GM21619 (cell line): ENCODE data around the gene STAT5A.
"Not testable (repeated sequence)": the region's sequence is repeated elsewhere in the genome, so short reads cannot be mapped to it uniquely, and the experiment has no call there.

Experiments
- ATAC-seq: cut with Tn5 transposase; IDR thresholded peaks from one replicate; pipeline ENCODE4 v1.9.1; 2021; ENCODE audit not compliant: unreplicated experiment

The STAT5A gene

GRCh38 chr17:42283241-42284023 lies 4.9 kb upstream of the STAT5A start:
- ATAC-seq = no peak

GRCh38 chr17:42284024-42284369 lies 4.3 kb upstream of the STAT5A start:
- no peak for ATAC-seq

- ATAC-seq = no peak
Measured at GRCh38 chr17:42284566-42284965, 3.7 kb upstream of the STAT5A start.

GRCh38 chr17:42285346-42286050 lies 2.8 kb upstream of the STAT5A start:
- no peak for ATAC-seq

GRCh38 chr17:42286411-42287221 lies 1.7 kb upstream of the STAT5A start:
- ATAC-seq = no peak

GRCh38 chr17:42287305-42287976 lies 857 bp upstream of the STAT5A start:
- ATAC-seq = peak; percentile 25

- ATAC-seq = peak; percentile 19
Measured at GRCh38 chr17:42288803-42289610, 709 bp downstream of the STAT5A start.

GRCh38 chr17:42289611-42290181 lies 1.4 kb downstream of the STAT5A start:
- no peak for ATAC-seq

GRCh38 chr17:42290577-42290976 lies 2.3 kb downstream of the STAT5A start:
- ATAC-seq = no peak

GRCh38 chr17:42291129-42291528 lies 2.8 kb downstream of the STAT5A start:
- ATAC-seq = no peak

- no peak for ATAC-seq
Measured at GRCh38 chr17:42294469-42295398, 6.4 kb downstream of the STAT5A start.

GRCh38 chr17:42296012-42296411 lies 7.7 kb downstream of the STAT5A start:
- ATAC-seq = no peak

GRCh38 chr17:42297775-42298174 lies 9.5 kb downstream of the STAT5A start:
- not testable (repeated sequence) for ATAC-seq

- ATAC-seq = not testable (repeated sequence)
Measured at GRCh38 chr17:42299361-42299760, 11.1 kb downstream of the STAT5A start.

GRCh38 chr17:42299913-42300312 lies 11.6 kb downstream of the STAT5A start:
- ATAC-seq = not testable (repeated sequence)

GRCh38 chr17:42301022-42301421 lies 12.7 kb downstream of the STAT5A start:
- ATAC-seq = no peak

GRCh38 chr17:42303694-42304093 lies 15.4 kb downstream of the STAT5A start:
- ATAC-seq = no peak

- no peak for ATAC-seq
Measured at GRCh38 chr17:42304187-42305030, 16.1 kb downstream of the STAT5A start.
